ENCODE results near the gene PROKR1.

The PROKR1 gene

DNA sequence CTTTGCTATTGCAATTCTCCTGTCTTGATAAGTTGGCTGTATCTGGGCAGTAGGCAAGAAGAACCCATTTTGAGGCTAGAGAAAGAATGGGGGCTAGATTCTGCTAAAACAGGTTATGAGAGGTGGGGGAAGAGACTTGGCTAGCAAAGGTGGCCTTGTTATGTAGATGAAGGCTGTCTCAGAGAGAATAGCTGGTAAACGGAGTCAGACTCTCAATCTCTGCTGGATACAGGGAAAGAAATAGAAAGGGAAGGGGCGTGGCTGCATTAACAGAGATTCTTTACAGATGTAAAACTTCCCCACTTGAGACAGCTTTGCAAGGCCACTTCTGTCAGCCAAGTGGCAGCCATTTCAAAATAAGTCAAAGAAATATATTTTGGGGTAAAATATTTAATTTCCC is 53.2 kb downstream of the PROKR1 start:
- H3K4me1 ChIP-seq (ENCODE audit: insufficient read depth, insufficient read length), result no peaks in the 10 kb centered on the region
- H3K9me3 ChIP-seq (ENCODE audit: insufficient read depth, low read length), result peaks cover 64% of the 10 kb centered on the region
- no peak overlapping the region for H3K4me3 ChIP-seq (ENCODE audit: insufficient read length, low read depth)
- H3K27me3 ChIP-seq (ENCODE audit: insufficient read depth, insufficient read length), result no peaks in the 10 kb centered on the region
- peak; percentile 73 for DNase-seq (ENCODE audit: low read depth, low spot score)
- H3K9ac ChIP-seq (ENCODE audit: insufficient read length, low read depth), result no peak overlapping the region
- H3K36me3 ChIP-seq (ENCODE audit: insufficient read depth, insufficient read length, low read length), result no peaks in the 10 kb centered on the region
- no peak for TF ChIP-seq SUZ12 (IDR thresholded peaks at IDR 0.05; ENCODE audit: extremely low read depth, insufficient read depth, insufficient read length)
- TF ChIP-seq YY1 (IDR thresholded peaks at IDR 0.05; ENCODE audit: insufficient read depth, insufficient read length), result no peak
- no peak for TF ChIP-seq ZNF274 (IDR thresholded peaks at IDR 0.05; ENCODE audit: low read depth, low read length)

- Histone ChIP-seq H3K36me3 (ENCODE audit: insufficient read depth, insufficient read length, low read length) (no peaks in the 10 kb centered on the region), H3K27me3 (ENCODE audit: insufficient read depth, insufficient read length) (no peaks in the 10 kb centered on the region), H3K9ac (ENCODE audit: insufficient read length, low read depth) (no peak overlapping the region), H3K4me1 (ENCODE audit: insufficient read depth, insufficient read length) (no peaks in the 10 kb centered on the region), H3K9me3 (ENCODE audit: insufficient read depth, low read length) (peaks cover 64% of the 10 kb centered on the region), H3K4me3 (ENCODE audit: insufficient read length, low read depth) (no peak overlapping the region)
- no peak for DNase-seq (ENCODE audit: low read depth, low spot score)
- TF ChIP-seq YY1 (IDR thresholded peaks at IDR 0.05; ENCODE audit: insufficient read depth, insufficient read length) (no peak), SUZ12 (IDR thresholded peaks at IDR 0.05; ENCODE audit: extremely low read depth, insufficient read depth, insufficient read length) (no peak), ZNF274 (IDR thresholded peaks at IDR 0.05; ENCODE audit: low read depth, low read length) (no peak)
Measured at GRCh38 chr2:68698567-68699377, 55.4 kb downstream of the PROKR1 start.

- no peaks in the 10 kb centered on the region for H3K4me1 ChIP-seq (ENCODE audit: insufficient read depth, insufficient read length)
- H3K27me3 ChIP-seq (ENCODE audit: insufficient read depth, insufficient read length), result no peaks in the 10 kb centered on the region
Measured at GRCh38 chr2:68700560-68700959, 57.2 kb downstream of the PROKR1 start.

DNA sequence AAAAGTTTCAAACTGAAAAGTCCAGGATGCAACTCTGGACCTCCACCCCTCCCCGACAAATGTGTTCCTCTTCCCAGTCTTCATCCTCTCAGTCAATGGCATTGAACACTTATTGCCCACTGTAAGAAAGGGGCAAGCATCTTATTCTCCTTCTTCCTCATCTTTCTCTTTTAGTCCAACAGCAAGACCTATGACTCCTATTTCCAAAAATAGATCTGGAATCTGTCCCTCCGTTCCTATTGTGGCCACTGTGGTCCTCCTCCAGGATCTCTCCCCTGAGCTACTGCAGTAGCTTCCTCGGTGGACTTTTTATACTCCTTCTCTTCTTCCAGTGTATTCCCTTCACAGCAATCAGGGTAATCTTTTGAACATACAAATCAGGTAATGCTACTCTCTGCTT is 63.3 kb downstream of the PROKR1 start:
- no peaks in the 10 kb centered on the region for H3K9me3 ChIP-seq (ENCODE audit: insufficient read depth, low read length)
- H3K4me1 ChIP-seq (ENCODE audit: insufficient read depth, insufficient read length), result no peaks in the 10 kb centered on the region
- H3K9ac ChIP-seq (ENCODE audit: insufficient read length, low read depth), result no peak overlapping the region
- H3K4me3 ChIP-seq (ENCODE audit: insufficient read length, low read depth), result no peak overlapping the region
- DNase-seq (ENCODE audit: low read depth, low spot score), result no peak
- H3K36me3 ChIP-seq (ENCODE audit: insufficient read depth, insufficient read length, low read length), result no peaks in the 10 kb centered on the region
- no peaks in the 10 kb centered on the region for H3K27me3 ChIP-seq (ENCODE audit: insufficient read depth, insufficient read length)
- TF ChIP-seq YY1 (IDR thresholded peaks at IDR 0.05; ENCODE audit: insufficient read depth, insufficient read length), result no peak
- TF ChIP-seq SUZ12 (IDR thresholded peaks at IDR 0.05; ENCODE audit: extremely low read depth, insufficient read depth, insufficient read length), result no peak
- TF ChIP-seq ZNF274 (IDR thresholded peaks at IDR 0.05; ENCODE audit: low read depth, low read length), result no peak

More at GRCh38 chr2:68700560-68700959, 57.2 kb downstream of the PROKR1 start:
- H3K4me3 ChIP-seq (ENCODE audit: insufficient read length, low read depth), result no peak overlapping the region
- H3K9ac ChIP-seq (ENCODE audit: insufficient read length, low read depth), result no peak overlapping the region
- DNase-seq (ENCODE audit: low read depth, low spot score), result no peak
- TF ChIP-seq YY1 (IDR thresholded peaks at IDR 0.05; ENCODE audit: insufficient read depth, insufficient read length) (no peak), SUZ12 (IDR thresholded peaks at IDR 0.05; ENCODE audit: extremely low read depth, insufficient read depth, insufficient read length) (no peak), ZNF274 (IDR thresholded peaks at IDR 0.05; ENCODE audit: low read depth, low read length) (no peak)
- H3K9me3 ChIP-seq (ENCODE audit: insufficient read depth, low read length), result peaks cover 49% of the 10 kb centered on the region
- H3K36me3 ChIP-seq (ENCODE audit: insufficient read depth, insufficient read length, low read length), result no peaks in the 10 kb centered on the region

Data from NT2/D1 (cell line).